ENCODE measurements around the gene YWHAQ. TPM values are rescaled to one million over a fixed set of nuclear protein-coding genes. Genes with fewer than 3 reads are reported as not detected.
A peak's percentile ranks its signal among the peaks of the same experiment; 100 is the strongest.

YWHAQ gene
- total and polyA plus RNA-seq, 9 of the 15 experiments (the other 6 are each of a cell fraction or from before 2014, with no cell fraction given), result 63.1 to 359 (median 203) TPM

DNA sequence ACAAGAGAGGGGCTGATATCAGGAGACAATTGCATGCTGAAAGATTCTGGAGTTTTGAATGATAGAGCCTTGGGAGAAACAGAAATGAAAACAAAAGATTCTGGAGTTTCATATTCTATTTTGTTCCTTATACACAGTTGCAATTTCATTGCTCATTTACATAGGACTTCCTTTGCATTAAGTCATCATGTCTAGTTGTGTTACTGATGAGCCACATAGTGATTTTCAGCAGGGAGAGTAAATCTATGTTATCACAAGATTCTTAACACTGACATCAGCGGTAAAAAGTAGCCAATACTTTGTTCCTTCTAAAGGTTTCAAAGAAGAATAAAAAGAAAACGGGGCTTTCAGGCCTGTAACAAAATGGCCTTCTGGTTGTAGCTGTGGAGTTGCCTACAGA, 82.3 kb downstream of the YWHAQ start (continued):
- TF ChIP-seq THAP7 (CRISPR knock-in tag; IDR thresholded peaks at IDR 0.05) (no peak), POLR2A (conservative IDR thresholded peaks at IDR 0.05) (no peak), ZNF512 (tag; IDR thresholded peaks at IDR 0.05) (no peak), XRCC4 (IDR thresholded peaks at IDR 0.05; ENCODE audit: extremely low read depth, insufficient read depth, insufficient read length) (no peak), BACH1 (tag; IDR thresholded peaks at IDR 0.05) (0 out of 2 replicates have a peak, but pooled peaks have one; percentile 46), ZNF143 (CRISPR knock-in tag; IDR thresholded peaks at IDR 0.05) (no peak), FUS (optimal IDR thresholded peaks at IDR 0.05; ENCODE audit: low read depth, low read length) (no peak), HDAC8 (tag; IDR thresholded peaks at IDR 0.05) (no peak), TEAD2 (tag; IDR thresholded peaks at IDR 0.05) (no peak), ZNF766 (CRISPR knock-in tag; conservative IDR thresholded peaks at IDR 0.05) (peak; percentile 39; the same call in 1 of the 2 replicates), TCF7 (IDR thresholded peaks at IDR 0.05; ENCODE audit: borderline replicate concordance) (no peak), ZNF764 (CRISPR knock-in tag; IDR thresholded peaks at IDR 0.05; ENCODE audit: low read depth) (no peak), ZNF551 (CRISPR knock-in tag; IDR thresholded peaks at IDR 0.05) (no peak), PTBP1 (IDR thresholded peaks at IDR 0.05; ENCODE audit: low read depth, low read length) (no peak), NR2C2 (CRISPR knock-in tag; IDR thresholded peaks at IDR 0.05) (no peak), NR2C2 (tag; IDR thresholded peaks at IDR 0.05) (peak; percentile 41; the same call in 1 of the 2 replicates), PCBP1 (IDR thresholded peaks at IDR 0.05; ENCODE audit: low read depth, low read length, poor library complexity, severe bottlenecking) (no peak), HEY1 (CRISPR knock-in tag; IDR thresholded peaks at IDR 0.05; ENCODE audit: borderline replicate concordance) (no peak), SP2 (IDR thresholded peaks at IDR 0.05; ENCODE audit: extremely low read depth, low read depth, low read length, poor library complexity, severe bottlenecking) (no peak)
- TF ChIP-seq, protein P1, sequence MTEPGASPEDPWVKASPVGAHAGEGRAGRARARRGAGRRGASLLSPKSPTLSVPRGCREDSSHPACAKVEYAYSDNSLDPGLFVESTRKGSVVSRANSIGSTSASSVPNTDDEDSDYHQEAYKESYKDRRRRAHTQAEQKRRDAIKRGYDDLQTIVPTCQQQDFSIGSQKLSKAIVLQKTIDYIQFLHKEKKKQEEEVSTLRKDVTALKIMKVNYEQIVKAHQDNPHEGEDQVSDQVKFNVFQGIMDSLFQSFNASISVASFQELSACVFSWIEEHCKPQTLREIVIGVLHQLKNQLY (CRISPR knock-in tag; conservative IDR thresholded peaks at IDR 0.05), result no peak
- TF ChIP-seq, protein P2, sequence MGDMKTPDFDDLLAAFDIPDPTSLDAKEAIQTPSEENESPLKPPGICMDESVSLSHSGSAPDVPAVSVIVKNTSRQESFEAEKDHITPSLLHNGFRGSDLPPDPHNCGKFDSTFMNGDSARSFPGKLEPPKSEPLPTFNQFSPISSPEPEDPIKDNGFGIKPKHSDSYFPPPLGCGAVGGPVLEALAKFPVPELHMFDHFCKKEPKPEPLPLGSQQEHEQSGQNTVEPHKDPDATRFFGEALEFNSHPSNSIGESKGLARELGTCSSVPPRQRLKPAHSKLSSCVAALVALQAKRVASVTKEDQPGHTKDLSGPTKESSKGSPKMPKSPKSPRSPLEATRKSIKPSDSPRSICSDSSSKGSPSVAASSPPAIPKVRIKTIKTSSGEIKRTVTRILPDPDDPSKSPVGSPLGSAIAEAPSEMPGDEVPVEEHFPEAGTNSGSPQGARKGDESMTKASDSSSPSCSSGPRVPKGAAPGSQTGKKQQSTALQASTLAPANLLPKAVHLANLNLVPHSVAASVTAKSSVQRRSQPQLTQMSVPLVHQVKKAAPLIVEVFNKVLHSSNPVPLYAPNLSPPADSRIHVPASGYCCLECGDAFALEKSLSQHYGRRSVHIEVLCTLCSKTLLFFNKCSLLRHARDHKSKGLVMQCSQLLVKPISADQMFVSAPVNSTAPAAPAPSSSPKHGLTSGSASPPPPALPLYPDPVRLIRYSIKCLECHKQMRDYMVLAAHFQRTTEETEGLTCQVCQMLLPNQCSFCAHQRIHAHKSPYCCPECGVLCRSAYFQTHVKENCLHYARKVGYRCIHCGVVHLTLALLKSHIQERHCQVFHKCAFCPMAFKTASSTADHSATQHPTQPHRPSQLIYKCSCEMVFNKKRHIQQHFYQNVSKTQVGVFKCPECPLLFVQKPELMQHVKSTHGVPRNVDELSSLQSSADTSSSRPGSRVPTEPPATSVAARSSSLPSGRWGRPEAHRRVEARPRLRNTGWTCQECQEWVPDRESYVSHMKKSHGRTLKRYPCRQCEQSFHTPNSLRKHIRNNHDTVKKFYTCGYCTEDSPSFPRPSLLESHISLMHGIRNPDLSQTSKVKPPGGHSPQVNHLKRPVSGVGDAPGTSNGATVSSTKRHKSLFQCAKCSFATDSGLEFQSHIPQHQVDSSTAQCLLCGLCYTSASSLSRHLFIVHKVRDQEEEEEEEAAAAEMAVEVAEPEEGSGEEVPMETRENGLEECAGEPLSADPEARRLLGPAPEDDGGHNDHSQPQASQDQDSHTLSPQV (IDR thresholded peaks at IDR 0.05), result peak; percentile 83
- TF ChIP-seq, protein P3, sequence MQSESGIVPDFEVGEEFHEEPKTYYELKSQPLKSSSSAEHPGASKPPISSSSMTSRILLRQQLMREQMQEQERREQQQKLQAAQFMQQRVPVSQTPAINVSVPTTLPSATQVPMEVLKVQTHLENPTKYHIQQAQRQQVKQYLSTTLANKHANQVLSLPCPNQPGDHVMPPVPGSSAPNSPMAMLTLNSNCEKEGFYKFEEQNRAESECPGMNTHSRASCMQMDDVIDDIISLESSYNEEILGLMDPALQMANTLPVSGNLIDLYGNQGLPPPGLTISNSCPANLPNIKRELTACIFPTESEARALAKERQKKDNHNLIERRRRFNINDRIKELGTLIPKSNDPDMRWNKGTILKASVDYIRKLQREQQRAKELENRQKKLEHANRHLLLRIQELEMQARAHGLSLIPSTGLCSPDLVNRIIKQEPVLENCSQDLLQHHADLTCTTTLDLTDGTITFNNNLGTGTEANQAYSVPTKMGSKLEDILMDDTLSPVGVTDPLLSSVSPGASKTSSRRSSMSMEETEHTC (IDR thresholded peaks at IDR 0.05), result no peak

Data from K562 (cell line).